C4-2B (cell line): ENCODE results near the gene SP2.

ENCODE experiments used
- H3K27ac ChIP-seq: fragments of 450-650 bp; 2 replicates; pipeline ENCODE4 v1.5.1; 2017
- ZFX ChIP-seq: fragments of 450-650 bp; IDR thresholded peaks from 2 replicates; pipeline ENCODE4 v1.6.1; 2017
- TF ChIP-seq, protein P1 (sequence below): fragments of 450-650 bp; conservative IDR thresholded peaks from 2 replicates; pipeline ENCODE4 v1.5.1; 2017; ENCODE audit warnings: mild to moderate bottlenecking

The SP2 gene

GRCh38 chr17:47896672-47897490 lies 845 bp downstream of the SP2 start:
- TF ChIP-seq ZFX = no peak
- TF ChIP-seq, protein P1, sequence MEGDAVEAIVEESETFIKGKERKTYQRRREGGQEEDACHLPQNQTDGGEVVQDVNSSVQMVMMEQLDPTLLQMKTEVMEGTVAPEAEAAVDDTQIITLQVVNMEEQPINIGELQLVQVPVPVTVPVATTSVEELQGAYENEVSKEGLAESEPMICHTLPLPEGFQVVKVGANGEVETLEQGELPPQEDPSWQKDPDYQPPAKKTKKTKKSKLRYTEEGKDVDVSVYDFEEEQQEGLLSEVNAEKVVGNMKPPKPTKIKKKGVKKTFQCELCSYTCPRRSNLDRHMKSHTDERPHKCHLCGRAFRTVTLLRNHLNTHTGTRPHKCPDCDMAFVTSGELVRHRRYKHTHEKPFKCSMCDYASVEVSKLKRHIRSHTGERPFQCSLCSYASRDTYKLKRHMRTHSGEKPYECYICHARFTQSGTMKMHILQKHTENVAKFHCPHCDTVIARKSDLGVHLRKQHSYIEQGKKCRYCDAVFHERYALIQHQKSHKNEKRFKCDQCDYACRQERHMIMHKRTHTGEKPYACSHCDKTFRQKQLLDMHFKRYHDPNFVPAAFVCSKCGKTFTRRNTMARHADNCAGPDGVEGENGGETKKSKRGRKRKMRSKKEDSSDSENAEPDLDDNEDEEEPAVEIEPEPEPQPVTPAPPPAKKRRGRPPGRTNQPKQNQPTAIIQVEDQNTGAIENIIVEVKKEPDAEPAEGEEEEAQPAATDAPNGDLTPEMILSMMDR = no peak
- H3K27ac ChIP-seq = peak overlapping the region; percentile 91

DNA sequence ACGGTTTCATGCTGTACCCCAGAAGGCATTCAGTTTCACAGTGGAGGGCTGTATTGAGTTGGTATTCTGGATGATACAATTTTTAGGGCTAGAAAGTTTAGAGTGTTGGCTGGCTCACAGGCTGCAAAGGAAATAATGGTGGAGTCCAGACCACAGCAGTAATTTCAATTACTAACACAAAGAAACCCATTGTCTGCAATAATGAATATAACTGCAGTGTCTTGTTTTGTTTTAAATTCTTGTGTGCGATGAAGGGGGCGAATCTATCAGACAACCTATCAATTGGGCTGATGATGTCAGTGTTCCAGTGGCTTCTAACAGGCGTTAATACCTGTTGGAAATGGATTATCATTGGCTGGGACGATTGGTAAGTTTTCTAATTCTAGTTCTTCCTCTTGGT lies 1.5 kb downstream of the SP2 start:
- TF ChIP-seq, protein P1 = no peak
- TF ChIP-seq ZFX = no peak
- no peak overlapping the region for H3K27ac ChIP-seq

DNA sequence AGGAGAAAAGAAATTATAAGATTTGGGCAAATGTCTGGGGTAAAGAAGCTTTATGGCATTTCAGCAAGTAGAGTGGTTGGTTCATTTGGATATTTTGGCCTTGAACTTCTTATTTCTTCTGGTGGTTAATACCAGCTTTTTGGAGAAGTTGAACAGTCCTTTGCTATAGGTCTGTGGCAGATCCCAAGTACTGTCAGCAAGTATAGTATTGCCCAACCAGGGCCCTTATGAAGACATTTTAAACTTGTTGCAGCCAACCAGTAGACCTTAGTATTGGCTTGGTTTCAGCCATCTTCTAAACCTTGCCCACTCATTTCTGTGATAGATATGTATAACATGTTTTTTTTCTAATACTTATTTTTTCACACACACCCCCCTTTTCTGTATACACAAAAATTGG lies 2.2 kb downstream of the SP2 start:
- TF ChIP-seq, protein P1 = no peak
- no peak for TF ChIP-seq ZFX

GRCh38 chr17:47899643-47900042 lies 3.6 kb downstream of the SP2 start:
- H3K27ac ChIP-seq = no peak overlapping the region
- no peak for TF ChIP-seq ZFX
- TF ChIP-seq, protein P1 = no peak

More for the DNA sequence above, 2.2 kb downstream of the SP2 start:
- H3K27ac ChIP-seq = no peak overlapping the region

- H3K27ac ChIP-seq = no peak overlapping the region
- TF ChIP-seq ZFX = no peak
- TF ChIP-seq, protein P1 = no peak
Measured at GRCh38 chr17:47901423-47901822, 5.4 kb downstream of the SP2 start.

GRCh38 chr17:47902039-47902744 lies 6.2 kb downstream of the SP2 start:
- no peak for TF ChIP-seq ZFX
- TF ChIP-seq, protein P1 = no peak
- no peak overlapping the region for H3K27ac ChIP-seq

DNA sequence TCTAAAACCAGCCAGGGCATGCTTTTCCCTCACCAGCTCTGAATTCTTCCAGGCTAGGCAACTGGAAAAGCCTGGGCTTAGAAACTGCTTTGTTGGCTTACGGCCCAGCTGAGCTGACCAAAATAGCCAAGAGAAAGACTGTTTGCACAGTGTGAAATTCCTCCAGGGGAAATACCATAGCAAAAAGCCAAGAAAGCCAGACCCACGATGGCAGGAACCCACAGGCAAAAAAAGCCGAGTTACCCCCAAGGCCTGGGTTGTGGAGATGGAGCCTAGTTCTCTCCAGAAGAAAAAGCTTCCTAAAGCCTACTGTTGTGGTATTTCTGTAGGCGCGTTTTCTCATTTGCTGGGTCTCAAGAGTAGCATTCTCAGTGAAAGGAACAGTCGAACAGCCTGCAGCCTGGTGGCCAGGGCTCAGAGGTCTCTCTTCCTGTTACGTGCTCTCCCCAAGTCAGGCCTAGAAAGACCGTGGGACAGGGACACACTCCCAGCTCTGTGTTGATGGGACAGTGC lies 9.2 kb downstream of the SP2 start:
- TF ChIP-seq ZFX = no peak
- TF ChIP-seq, protein P1 = no peak
- no peak overlapping the region for H3K27ac ChIP-seq
